Chondrocyte (in vitro differentiated cells): ENCODE results near the gene SRSF8. TPM values are rescaled to one million over a fixed set of nuclear protein-coding genes. Genes with fewer than 3 reads are reported as not detected.

Source experiments
- DNase-seq: peaks from one replicate; pipeline ENCODE4 v3.0.0; 2021; ENCODE audit warnings: mixed read lengths, low spot score
- H3K27ac Mint-ChIP-seq: one replicate; pipeline ENCODE4 v1.8.0; 2021; ENCODE audit warnings: mild to moderate bottlenecking, moderate library complexity, mixed read lengths; ENCODE audit not compliant: unreplicated experiment
- H3K27me3 Mint-ChIP-seq: 2 replicates; pipeline ENCODE4 v1.8.0; 2021; ENCODE audit warnings: low read depth, mixed read lengths
- H3K36me3 Mint-ChIP-seq: 2 replicates; pipeline ENCODE4 v1.8.0; 2021; ENCODE audit warnings: low read depth, mixed read lengths
- H3K4me1 Mint-ChIP-seq: 2 replicates; pipeline ENCODE4 v1.8.0; 2021; ENCODE audit warnings: low read depth, mild to moderate bottlenecking, mixed read lengths
- H3K4me3 Mint-ChIP-seq: one replicate; pipeline ENCODE4 v1.8.0; 2021; ENCODE audit warnings: mild to moderate bottlenecking, moderate library complexity, mixed read lengths; ENCODE audit not compliant: unreplicated experiment
- H3K9me3 Mint-ChIP-seq: 2 replicates; pipeline ENCODE4 v1.8.0; 2021; ENCODE audit warnings: low read depth, mixed read lengths
- total RNA-seq: library from RNA; stranded (reverse); gene quantifications from 3 replicates; pipeline ENCODE4 v1.2.1, GENCODE V29; 2021
- TF ChIP-seq, protein P1 (sequence below): fragments of 200-600 bp; sonication (generic); IDR thresholded peaks from 2 replicates; pipeline ENCODE4 v1.5.0; 2021; ENCODE audit warnings: antibody characterized with exemption, mild to moderate bottlenecking, moderate library complexity

SRSF8 gene
- total RNA-seq, 1 donor from 2014 or later: 45.5 TPM

DNA sequence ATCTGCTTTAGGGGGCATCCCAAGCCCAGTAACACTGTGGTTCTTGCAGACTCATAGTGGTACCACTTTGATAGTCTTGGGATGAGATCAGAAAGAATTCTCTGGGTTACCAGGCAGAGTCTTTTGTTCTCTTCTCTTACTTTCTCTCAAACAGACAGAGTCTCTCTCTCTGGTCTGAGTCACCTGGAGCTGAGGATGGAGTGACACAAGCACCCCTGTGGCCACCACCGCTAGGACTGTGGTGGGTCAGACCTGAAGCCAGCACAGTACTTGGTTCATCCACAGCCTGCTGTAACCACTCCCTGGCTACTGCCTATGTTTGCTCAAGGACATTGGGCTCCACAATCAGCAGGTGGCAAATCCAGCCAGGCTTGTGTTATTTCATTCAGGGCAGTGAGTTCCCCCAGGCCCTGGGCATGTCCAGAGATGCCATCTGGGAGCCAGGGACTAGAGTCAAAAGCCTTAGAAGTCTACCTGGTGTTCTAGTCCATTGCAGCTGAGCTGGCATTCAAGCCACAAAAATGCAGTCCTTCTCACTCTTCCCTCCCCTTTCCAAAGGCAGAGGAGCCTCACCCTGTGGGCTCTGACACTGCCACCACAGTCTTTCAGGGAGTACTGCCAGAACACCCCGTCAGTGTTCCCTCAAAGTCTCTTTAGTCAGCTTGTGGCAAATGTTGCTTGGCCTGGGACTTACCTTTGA lies 52.8 kb downstream of the SRSF8 start:
- no peak overlapping the region for H3K4me3 Mint-ChIP-seq
- no peaks in the 10 kb centered on the region for H3K27me3 Mint-ChIP-seq
- H3K4me1 Mint-ChIP-seq: peaks cover 9% of the 10 kb centered on the region
- no peak for DNase-seq
- no peak overlapping the region for H3K27ac Mint-ChIP-seq
- H3K9me3 Mint-ChIP-seq: peaks cover 14% of the 10 kb centered on the region
- TF ChIP-seq, protein P1, sequence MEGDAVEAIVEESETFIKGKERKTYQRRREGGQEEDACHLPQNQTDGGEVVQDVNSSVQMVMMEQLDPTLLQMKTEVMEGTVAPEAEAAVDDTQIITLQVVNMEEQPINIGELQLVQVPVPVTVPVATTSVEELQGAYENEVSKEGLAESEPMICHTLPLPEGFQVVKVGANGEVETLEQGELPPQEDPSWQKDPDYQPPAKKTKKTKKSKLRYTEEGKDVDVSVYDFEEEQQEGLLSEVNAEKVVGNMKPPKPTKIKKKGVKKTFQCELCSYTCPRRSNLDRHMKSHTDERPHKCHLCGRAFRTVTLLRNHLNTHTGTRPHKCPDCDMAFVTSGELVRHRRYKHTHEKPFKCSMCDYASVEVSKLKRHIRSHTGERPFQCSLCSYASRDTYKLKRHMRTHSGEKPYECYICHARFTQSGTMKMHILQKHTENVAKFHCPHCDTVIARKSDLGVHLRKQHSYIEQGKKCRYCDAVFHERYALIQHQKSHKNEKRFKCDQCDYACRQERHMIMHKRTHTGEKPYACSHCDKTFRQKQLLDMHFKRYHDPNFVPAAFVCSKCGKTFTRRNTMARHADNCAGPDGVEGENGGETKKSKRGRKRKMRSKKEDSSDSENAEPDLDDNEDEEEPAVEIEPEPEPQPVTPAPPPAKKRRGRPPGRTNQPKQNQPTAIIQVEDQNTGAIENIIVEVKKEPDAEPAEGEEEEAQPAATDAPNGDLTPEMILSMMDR: no peak
- H3K36me3 Mint-ChIP-seq: no peaks in the 10 kb centered on the region

Other genes starting within 250 kb of the SRSF8 start
- 29.5 to 53.3 TPM (median 42.0 TPM) in 3 replicates for gene CWC15, start 93.4 kb upstream of the SRSF8 start, total RNA-seq
- 0.44 to 0.65 TPM (median 0.53 TPM) in 3 replicates for gene KDM4D, start 93.2 kb upstream of the SRSF8 start, total RNA-seq
- not detected in 3 replicates for gene KDM4E, start 41.7 kb upstream of the SRSF8 start, total RNA-seq
- gene KDM4F, start 17.5 kb upstream of the SRSF8 start, total RNA-seq: not detected in 3 replicates
- gene ENDOD1, start 22.9 kb downstream of the SRSF8 start, total RNA-seq: 48.0 to 71.1 TPM (median 67.9 TPM) in 3 replicates
- gene SESN3, start 164.3 kb downstream of the SRSF8 start, total RNA-seq: 104 to 238 TPM (median 104 TPM) in 3 replicates